Activated CD8-positive, alpha-beta T cell treated with anti-CD3 and anti-CD28 coated beads, Interleukin-2, amount 10 ng/mL, durations not matched to agents 7 days and 5 days (primary cell): ENCODE measurements around the gene RPLP1. TPM values are rescaled to one million over a fixed set of nuclear protein-coding genes. Genes with fewer than 3 reads are reported as not detected.

Source experiments
- ATAC-seq: fragments of 150-1000 bp; cut with Tn5 transposase; one replicate; pipeline ENCODE4 v1.10.0; 2021; ENCODE audit warnings: moderate library complexity
- CTCF ChIA-PET: fragments of 350-600 bp; sonication (Branson Sonifier 250); formaldehyde crosslinking; loops from one replicate; lab custom pipeline; 2021; ENCODE audit warnings: antibody characterized with exemption; lab: Charles Lee
- POLR2A ChIA-PET: fragments of 350-600 bp; sonication (Branson Sonifier 250); formaldehyde crosslinking; loops from one replicate; lab custom pipeline; 2021; ENCODE audit warnings: antibody characterized with exemption; lab: Charles Lee
- DNase-seq: peaks from one replicate; pipeline ENCODE4 v3.0.0-alpha.2; 2020
- H3K27ac Mint-ChIP-seq: one replicate; pipeline ENCODE4 v1.8.0; 2021; ENCODE audit warnings: mild to moderate bottlenecking, mixed read lengths
- H3K27me3 Mint-ChIP-seq: one replicate; pipeline ENCODE4 v1.8.0; 2021; ENCODE audit warnings: low read depth, mixed read lengths
- H3K36me3 Mint-ChIP-seq: one replicate; pipeline ENCODE4 v1.8.0; 2021; ENCODE audit warnings: low read depth, mixed read lengths
- H3K4me1 Mint-ChIP-seq: one replicate; pipeline ENCODE4 v1.8.0; 2021; ENCODE audit warnings: low read depth, mixed read lengths
- H3K4me3 Mint-ChIP-seq: one replicate; pipeline ENCODE4 v1.8.0; 2021; ENCODE audit warnings: mild to moderate bottlenecking, mixed read lengths
- H3K9me3 Mint-ChIP-seq: one replicate; pipeline ENCODE4 v1.8.0; 2022; ENCODE audit warnings: mixed read lengths; ENCODE audit not compliant: insufficient read depth
- total RNA-seq, 2 experiments: library from RNA; stranded (reverse); gene quantifications; one replicate each; pipeline ENCODE4 v1.2.3, GENCODE V29; 2021

RPLP1 gene
- total RNA-seq, 2 experiments from 2014 or later, result 1,664 to 1,767 TPM

DNA sequence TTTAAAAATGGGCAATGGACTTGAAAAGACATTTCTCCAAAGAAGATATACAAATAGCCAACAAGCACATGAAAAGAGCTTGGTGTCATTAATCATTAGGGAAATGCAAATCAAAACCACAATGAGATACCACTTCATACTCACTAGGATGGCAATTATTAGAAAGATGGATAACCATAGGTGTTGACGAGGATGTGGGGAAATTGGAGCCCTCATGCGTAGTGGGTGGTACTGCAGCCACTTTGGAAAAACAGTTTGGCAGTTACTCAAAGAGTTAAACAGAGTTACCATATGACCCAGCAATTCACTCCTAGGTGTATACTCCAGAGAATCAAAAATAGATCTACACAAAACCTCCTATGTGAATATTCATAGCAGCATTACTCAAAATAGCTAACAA lies 27.4 kb downstream of the RPLP1 start:
- Mint-ChIP-seq H3K27ac (no peak overlapping the region), H3K4me1 (peaks cover 4% of the 10 kb centered on the region), H3K9me3 (peaks cover 7% of the 10 kb centered on the region), H3K36me3 (no peaks in the 10 kb centered on the region), H3K4me3 (no peak overlapping the region), H3K27me3 (peaks cover 26% of the 10 kb centered on the region)
- DNase-seq (no peak), ATAC-seq (no peak)
- CTCF ChIA-PET, result interaction anchor here (1.0 to 5.8 kb wide), 6 partner anchors 11 to 1106 kb away, joined by 3 to 57 read pairs (median 8); no protein-coding TSS in a partner anchor
- POLR2A ChIA-PET, result no interaction called here

GRCh38 chr15:69480932-69481331 lies 28.3 kb downstream of the RPLP1 start:
- H3K27ac Mint-ChIP-seq, result no peak overlapping the region
- DNase-seq (no peak), ATAC-seq (no peak)
- ChIA-PET CTCF (interaction anchor here (1.0 to 2.8 kb wide), 3 partner anchors 12 to 986 kb away, joined by 4 to 13 read pairs (median 4); no protein-coding TSS in a partner anchor), POLR2A (no interaction called here)
- peaks cover 23% of the 10 kb centered on the region for H3K27me3 Mint-ChIP-seq
- H3K36me3 Mint-ChIP-seq, result no peaks in the 10 kb centered on the region
- no peak overlapping the region for H3K4me3 Mint-ChIP-seq
- peaks cover 4% of the 10 kb centered on the region for H3K4me1 Mint-ChIP-seq
- H3K9me3 Mint-ChIP-seq, result peaks cover 7% of the 10 kb centered on the region

- DNase-seq, result no peak
- Mint-ChIP-seq H3K27me3 (peaks cover 22% of the 10 kb centered on the region), H3K4me3 (no peak overlapping the region), H3K4me1 (peaks cover 4% of the 10 kb centered on the region), H3K36me3 (no peaks in the 10 kb centered on the region), H3K9me3 (peaks cover 7% of the 10 kb centered on the region), H3K27ac (no peak overlapping the region)
- CTCF ChIA-PET, result interaction anchor here (0.6 kb wide), 1 partner anchor 80 kb away, joined by 3 read pairs; no protein-coding TSS in a partner anchor
- POLR2A ChIA-PET, result no interaction called here
- no peak for ATAC-seq
These were observed 30.2 kb downstream of the RPLP1 start for GRCh38 chr15:69482686-69483256.

- Mint-ChIP-seq H3K36me3 (no peaks in the 10 kb centered on the region), H3K4me1 (peaks cover 4% of the 10 kb centered on the region), H3K4me3 (no peak overlapping the region), H3K27ac (no peak overlapping the region), H3K9me3 (peaks cover 2% of the 10 kb centered on the region), H3K27me3 (peaks cover 23% of the 10 kb centered on the region)
- ChIA-PET CTCF (interaction anchor here (1.3 kb wide), 2 partner anchors 8 to 982 kb away, joined by 4 to 6 read pairs; no protein-coding TSS in a partner anchor), POLR2A (no interaction called here)
- DNase-seq (no peak), ATAC-seq (no peak)
These were observed 32.2 kb downstream of the RPLP1 start for GRCh38 chr15:69484837-69485236.

DNA sequence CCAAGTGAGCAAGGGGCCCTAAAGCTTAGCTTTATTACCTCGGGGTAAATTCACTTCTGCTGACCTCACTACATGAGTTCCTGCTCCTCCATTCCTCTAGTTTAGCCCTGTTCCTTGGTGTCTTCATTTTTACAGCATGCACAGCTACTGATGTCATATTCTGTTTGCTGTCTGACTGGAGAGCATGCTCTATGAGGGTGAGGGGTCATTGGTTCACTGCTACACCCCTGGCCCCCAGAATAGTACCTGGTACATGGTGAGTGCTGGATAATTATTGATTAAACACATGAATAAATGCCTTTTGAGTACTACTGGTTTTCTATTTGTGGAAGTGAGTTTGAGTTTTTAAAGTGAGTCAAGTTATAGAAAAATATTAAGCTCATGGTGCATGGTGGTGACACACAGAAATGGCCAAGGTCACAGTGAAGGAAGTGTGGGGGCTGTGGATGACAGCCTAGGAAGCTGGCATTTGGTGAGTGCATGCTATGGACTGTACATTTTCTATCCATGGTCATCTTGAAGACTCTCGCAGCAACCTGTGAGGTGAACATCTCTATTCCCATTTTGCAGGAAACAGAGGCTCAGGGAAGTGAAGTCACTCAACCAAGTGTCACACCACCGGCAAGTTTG lies 34.0 kb downstream of the RPLP1 start:
- peaks cover 24% of the 10 kb centered on the region for H3K27me3 Mint-ChIP-seq
- H3K9me3 Mint-ChIP-seq, result peaks cover under 1% of the 10 kb centered on the region
- POLR2A ChIA-PET, result no interaction called here
- H3K4me1 Mint-ChIP-seq, result peaks cover 4% of the 10 kb centered on the region
- ATAC-seq (no peak), DNase-seq (no peak)
- H3K4me3 Mint-ChIP-seq, result no peak overlapping the region
- CTCF ChIA-PET, result interaction anchor here (1.4 kb wide), 1 partner anchor 14 kb away, joined by 3 read pairs; no protein-coding TSS in a partner anchor
- H3K36me3 Mint-ChIP-seq, result no peaks in the 10 kb centered on the region
- H3K27ac Mint-ChIP-seq, result no peak overlapping the region

GRCh38 chr15:69489073-69489571 lies 36.5 kb downstream of the RPLP1 start:
- peaks cover 20% of the 10 kb centered on the region for H3K27me3 Mint-ChIP-seq
- no peak for DNase-seq
- POLR2A ChIA-PET, result no interaction called here
- H3K36me3 Mint-ChIP-seq, result no peaks in the 10 kb centered on the region
- ATAC-seq, result no peak
- peaks cover 4% of the 10 kb centered on the region for H3K4me1 Mint-ChIP-seq
- H3K9me3 Mint-ChIP-seq, result peaks cover 4% of the 10 kb centered on the region
- H3K4me3 Mint-ChIP-seq, result no peak overlapping the region
- CTCF ChIA-PET, result no interaction called here
- no peak overlapping the region for H3K27ac Mint-ChIP-seq

DNA sequence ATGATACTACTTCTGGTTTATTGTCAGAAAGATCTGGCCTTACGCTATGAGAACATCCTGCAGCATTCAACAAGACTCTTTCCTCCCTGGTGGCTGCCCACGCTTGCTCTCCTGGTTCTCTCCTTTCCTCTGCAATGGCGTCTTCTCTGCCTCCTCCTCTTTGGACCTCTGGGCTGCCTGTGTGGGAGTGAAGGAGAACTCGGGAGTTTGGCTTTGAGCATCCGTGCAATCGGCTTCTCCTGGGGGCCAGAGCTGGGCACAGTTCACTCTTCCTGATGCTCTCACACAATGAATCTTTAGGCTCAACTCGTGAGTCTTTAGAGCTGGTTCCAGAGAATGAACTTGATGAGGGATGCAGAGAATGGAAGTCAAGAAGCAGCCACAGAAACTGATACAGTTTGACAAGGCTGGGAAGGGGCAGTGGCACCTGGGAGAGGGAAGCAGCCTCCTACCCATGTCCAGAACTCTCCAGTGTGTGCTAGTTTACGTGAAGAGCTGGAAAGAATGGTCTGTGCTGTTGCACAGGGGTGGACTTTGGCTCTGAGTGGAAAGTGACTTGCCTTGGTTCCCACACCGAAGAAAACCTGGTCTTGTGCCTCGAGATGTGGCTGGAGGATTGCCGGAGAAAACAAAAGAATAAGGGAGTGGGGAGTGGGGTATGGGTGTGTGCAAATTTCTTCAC lies 37.9 kb downstream of the RPLP1 start:
- H3K27ac Mint-ChIP-seq, result no peak overlapping the region
- ChIA-PET CTCF (interaction anchor here (0.9 to 1.1 kb wide), 2 partner anchors 12 to 15 kb away, joined by 3 read pairs; no protein-coding TSS in a partner anchor), POLR2A (no interaction called here)
- DNase-seq (no peak), ATAC-seq (no peak)
- peaks cover 18% of the 10 kb centered on the region for H3K27me3 Mint-ChIP-seq
- peaks cover 4% of the 10 kb centered on the region for H3K4me1 Mint-ChIP-seq
- H3K4me3 Mint-ChIP-seq, result no peak overlapping the region
- peaks cover 4% of the 10 kb centered on the region for H3K9me3 Mint-ChIP-seq
- no peaks in the 10 kb centered on the region for H3K36me3 Mint-ChIP-seq

DNA sequence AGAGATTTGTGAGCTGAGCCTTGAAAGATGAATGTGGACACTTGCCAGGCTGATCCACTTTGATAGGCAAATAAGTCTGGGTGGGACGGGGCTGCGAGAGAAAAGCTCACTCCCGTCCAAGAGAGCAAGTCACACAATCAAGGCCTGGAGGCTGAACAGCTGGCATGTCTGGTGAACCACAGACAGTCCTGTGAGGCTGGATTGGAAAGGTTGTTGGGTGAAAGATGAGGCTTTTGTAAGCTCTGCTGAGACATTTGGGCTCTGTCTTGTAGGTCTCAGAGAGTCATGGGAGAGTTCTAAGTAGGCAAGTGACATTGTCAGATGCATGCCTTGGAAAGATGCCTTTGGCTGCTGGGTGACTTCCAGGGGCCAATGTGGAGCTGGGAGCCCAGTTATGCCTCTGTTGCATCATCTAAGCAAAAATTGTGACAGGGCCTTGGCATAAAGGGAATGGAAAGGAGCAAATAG lies 38.5 kb downstream of the RPLP1 start:
- peaks cover 4% of the 10 kb centered on the region for H3K9me3 Mint-ChIP-seq
- DNase-seq, result no peak
- POLR2A ChIA-PET, result no interaction called here
- CTCF ChIA-PET, result interaction anchor here (0.9 to 1.1 kb wide), 2 partner anchors 13 to 15 kb away, joined by 3 read pairs; no protein-coding TSS in a partner anchor
- H3K4me1 Mint-ChIP-seq, result peaks cover 4% of the 10 kb centered on the region
- no peaks in the 10 kb centered on the region for H3K36me3 Mint-ChIP-seq
- no peak overlapping the region for H3K4me3 Mint-ChIP-seq
- no peak for ATAC-seq
- no peak overlapping the region for H3K27ac Mint-ChIP-seq
- H3K27me3 Mint-ChIP-seq, result peaks cover 22% of the 10 kb centered on the region

DNA sequence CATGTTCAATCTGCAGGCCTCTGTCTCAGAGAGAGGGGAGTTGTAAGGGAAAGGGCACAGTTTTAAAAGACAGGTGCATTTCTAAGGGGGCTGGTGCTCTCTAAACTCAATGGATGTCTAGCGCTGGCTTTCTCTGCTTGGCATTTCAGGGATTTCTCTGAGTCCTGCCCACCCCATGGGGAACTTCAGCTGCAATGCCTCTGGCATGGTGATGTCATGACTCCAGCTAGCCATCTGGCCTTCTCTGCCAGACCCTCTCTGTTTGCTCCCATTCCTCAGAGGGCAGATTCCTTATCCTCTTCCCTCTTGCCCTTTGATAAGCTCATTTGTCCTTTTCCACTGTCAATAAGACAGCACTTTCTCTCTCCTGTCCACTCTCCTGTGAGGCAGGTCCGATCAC lies 40.8 kb downstream of the RPLP1 start:
- Mint-ChIP-seq H3K27me3 (peaks cover 17% of the 10 kb centered on the region), H3K27ac (no peak overlapping the region), H3K9me3 (peaks cover 4% of the 10 kb centered on the region), H3K4me1 (peaks cover 15% of the 10 kb centered on the region), H3K4me3 (no peak overlapping the region), H3K36me3 (no peaks in the 10 kb centered on the region)
- ChIA-PET POLR2A (no interaction called here), CTCF (interaction anchor here (1.1 to 1.4 kb wide), 3 partner anchors 15 to 974 kb away, joined by 3 to 4 read pairs (median 3); no protein-coding TSS in a partner anchor)
- ATAC-seq, result no peak
- DNase-seq, result no peak

GRCh38 chr15:69496001-69496400 lies 43.4 kb downstream of the RPLP1 start:
- POLR2A ChIA-PET, result no interaction called here
- H3K9me3 Mint-ChIP-seq, result peaks cover 4% of the 10 kb centered on the region
- CTCF ChIA-PET, result interaction anchor here (0.5 kb wide), 1 partner anchor 33 kb away, joined by 3 read pairs; no protein-coding TSS in a partner anchor

GRCh38 chr15:69497076-69497475 lies 44.5 kb downstream of the RPLP1 start:
- DNase-seq, result no peak
- ATAC-seq, result no peak
- no peak overlapping the region for H3K27ac Mint-ChIP-seq

More at GRCh38 chr15:69496001-69496400, 43.4 kb downstream of the RPLP1 start:
- Mint-ChIP-seq H3K4me1 (peaks cover 11% of the 10 kb centered on the region), H3K27ac (no peak overlapping the region), H3K4me3 (no peak overlapping the region), H3K27me3 (peaks cover 13% of the 10 kb centered on the region), H3K36me3 (no peaks in the 10 kb centered on the region)
- ATAC-seq (no peak), DNase-seq (no peak)

More at GRCh38 chr15:69497076-69497475, 44.5 kb downstream of the RPLP1 start:
- no peaks in the 10 kb centered on the region for H3K36me3 Mint-ChIP-seq
- H3K9me3 Mint-ChIP-seq, result no peaks in the 10 kb centered on the region
- ChIA-PET POLR2A (no interaction called here), CTCF (no interaction called here)
- peaks cover 11% of the 10 kb centered on the region for H3K4me1 Mint-ChIP-seq
- peaks cover 6% of the 10 kb centered on the region for H3K27me3 Mint-ChIP-seq
- H3K4me3 Mint-ChIP-seq, result no peak overlapping the region
